Loucy (cell line): Measurements from ENCODE around the gene KIF16B.

Experiments
- EZH2phosphoT487 ChIP-seq: fragments of 200-600 bp; IDR thresholded peaks from 2 replicates; pipeline ENCODE4 v1.6.1; 2018; ENCODE audit warnings: antibody characterized with exemption, mild to moderate bottlenecking, moderate library complexity, borderline replicate concordance
- TF ChIP-seq, protein P1 (sequence below): fragments of 200-600 bp; sonication (generic); conservative IDR thresholded peaks from 2 replicates; pipeline ENCODE4 v1.5.1; 2014; ENCODE audit warnings: mild to moderate bottlenecking, antibody characterized with exemption, low read length

GRCh38 chr20:16327606-16328005, 245.6 kb downstream of the KIF16B start:
- TF ChIP-seq, protein P1, sequence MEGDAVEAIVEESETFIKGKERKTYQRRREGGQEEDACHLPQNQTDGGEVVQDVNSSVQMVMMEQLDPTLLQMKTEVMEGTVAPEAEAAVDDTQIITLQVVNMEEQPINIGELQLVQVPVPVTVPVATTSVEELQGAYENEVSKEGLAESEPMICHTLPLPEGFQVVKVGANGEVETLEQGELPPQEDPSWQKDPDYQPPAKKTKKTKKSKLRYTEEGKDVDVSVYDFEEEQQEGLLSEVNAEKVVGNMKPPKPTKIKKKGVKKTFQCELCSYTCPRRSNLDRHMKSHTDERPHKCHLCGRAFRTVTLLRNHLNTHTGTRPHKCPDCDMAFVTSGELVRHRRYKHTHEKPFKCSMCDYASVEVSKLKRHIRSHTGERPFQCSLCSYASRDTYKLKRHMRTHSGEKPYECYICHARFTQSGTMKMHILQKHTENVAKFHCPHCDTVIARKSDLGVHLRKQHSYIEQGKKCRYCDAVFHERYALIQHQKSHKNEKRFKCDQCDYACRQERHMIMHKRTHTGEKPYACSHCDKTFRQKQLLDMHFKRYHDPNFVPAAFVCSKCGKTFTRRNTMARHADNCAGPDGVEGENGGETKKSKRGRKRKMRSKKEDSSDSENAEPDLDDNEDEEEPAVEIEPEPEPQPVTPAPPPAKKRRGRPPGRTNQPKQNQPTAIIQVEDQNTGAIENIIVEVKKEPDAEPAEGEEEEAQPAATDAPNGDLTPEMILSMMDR: no peak
- TF ChIP-seq EZH2phosphoT487: no peak
